ENCODE measurements around the gene TMEM158.

TMEM158 gene

GRCh38 chr3:45198264-45199260, 27.5 kb downstream of the TMEM158 start:
- Mint-ChIP-seq H3K4me1 (ENCODE audit: low read depth) (no peaks in the 10 kb centered on the region), H3K4me3 (no peak overlapping the region), H3K9me3 (no peaks in the 10 kb centered on the region), H3K36me3 (ENCODE audit: low read depth) (no peaks in the 10 kb centered on the region), H3K27ac (no peak overlapping the region), H3K27me3 (peaks cover 13% of the 10 kb centered on the region)

GRCh38 chr3:45194791-45195190, 31.3 kb downstream of the TMEM158 start:
- H3K9me3 Mint-ChIP-seq: no peaks in the 10 kb centered on the region
- no peaks in the 10 kb centered on the region for H3K4me1 Mint-ChIP-seq (ENCODE audit: low read depth)
- no peaks in the 10 kb centered on the region for H3K36me3 Mint-ChIP-seq (ENCODE audit: low read depth)
- H3K27ac Mint-ChIP-seq: no peak overlapping the region
- peaks cover 17% of the 10 kb centered on the region for H3K27me3 Mint-ChIP-seq
- H3K4me3 Mint-ChIP-seq: no peak overlapping the region

GRCh38 chr3:45191924-45192417, 34.1 kb downstream of the TMEM158 start:
- Mint-ChIP-seq H3K9me3 (no peaks in the 10 kb centered on the region), H3K36me3 (ENCODE audit: low read depth) (no peaks in the 10 kb centered on the region), H3K27ac (no peak overlapping the region), H3K4me1 (ENCODE audit: low read depth) (peaks cover 8% of the 10 kb centered on the region), H3K27me3 (peaks cover 7% of the 10 kb centered on the region), H3K4me3 (no peak overlapping the region)

DNA sequence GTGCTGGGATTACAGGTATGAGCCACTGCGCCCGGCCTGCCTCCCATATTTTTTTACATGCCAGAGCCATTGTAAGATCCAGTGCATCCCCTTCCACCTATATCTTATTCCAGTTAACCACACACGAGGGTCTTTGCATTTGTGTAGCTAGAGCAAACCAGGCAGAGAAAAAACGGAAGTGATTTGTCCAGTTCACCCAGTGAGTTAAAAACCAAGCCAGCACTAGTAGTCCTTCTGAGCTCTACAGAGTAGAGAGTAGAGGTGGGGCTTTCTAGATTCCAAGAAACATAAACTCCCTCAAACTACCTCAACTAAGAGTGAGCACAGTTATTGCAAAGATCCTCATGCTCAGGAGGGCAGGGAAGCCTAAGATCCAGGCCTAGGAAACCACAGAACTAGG, 34.7 kb downstream of the TMEM158 start:
- Mint-ChIP-seq H3K27me3 (peaks cover 5% of the 10 kb centered on the region), H3K4me1 (ENCODE audit: low read depth) (peaks cover 8% of the 10 kb centered on the region), H3K27ac (no peak overlapping the region), H3K36me3 (ENCODE audit: low read depth) (no peaks in the 10 kb centered on the region), H3K9me3 (no peaks in the 10 kb centered on the region), H3K4me3 (no peak overlapping the region)

DNA sequence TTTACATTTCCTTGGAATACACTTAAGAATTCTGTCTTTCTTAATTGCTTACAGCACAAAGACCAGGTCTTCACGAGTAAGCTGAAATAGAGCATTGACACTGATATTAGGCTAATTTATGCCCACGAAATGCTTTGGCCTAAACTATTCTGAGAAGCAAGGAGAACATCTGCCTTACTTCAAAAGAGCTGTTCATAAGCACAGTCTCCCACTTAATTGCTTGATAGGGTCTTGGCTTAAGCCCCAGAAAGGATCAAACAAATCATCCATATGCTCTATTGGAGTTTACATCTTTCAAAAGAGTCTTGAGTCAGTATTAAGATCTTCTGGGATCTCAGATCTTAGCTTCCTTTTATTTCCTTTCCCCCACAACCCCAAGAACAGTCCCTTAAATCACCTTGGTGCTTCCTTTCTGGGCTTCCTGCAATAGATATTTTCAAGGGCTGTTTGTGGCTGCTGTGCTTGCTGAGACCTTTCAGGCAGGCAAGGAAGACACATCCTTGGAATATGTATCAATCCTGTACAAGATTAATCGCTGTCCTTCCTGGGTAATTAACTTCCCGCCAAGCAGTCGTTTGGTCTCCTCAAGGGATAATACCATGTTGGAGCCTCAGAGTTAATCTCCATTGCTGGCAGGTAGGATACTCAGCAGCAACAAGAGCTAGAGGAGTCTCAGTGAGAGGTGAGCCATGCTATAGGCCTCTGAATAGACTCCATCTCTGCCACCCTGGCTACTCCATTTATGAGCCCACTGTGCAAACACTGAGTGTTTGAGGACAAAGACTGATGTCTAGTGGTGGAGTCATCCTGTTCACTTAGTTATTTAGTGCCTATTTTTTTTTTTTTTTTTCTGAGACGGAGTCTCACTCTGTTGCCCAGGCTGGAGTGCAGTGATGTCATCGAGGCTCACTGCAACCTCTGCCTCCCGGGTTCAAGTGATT, 37.1 kb downstream of the TMEM158 start:
- H3K4me1 Mint-ChIP-seq (ENCODE audit: low read depth): peaks cover 8% of the 10 kb centered on the region
- no peak overlapping the region for H3K4me3 Mint-ChIP-seq
- peaks cover 5% of the 10 kb centered on the region for H3K27me3 Mint-ChIP-seq
- H3K27ac Mint-ChIP-seq: no peak overlapping the region
- no peaks in the 10 kb centered on the region for H3K36me3 Mint-ChIP-seq (ENCODE audit: low read depth)
- no peaks in the 10 kb centered on the region for H3K9me3 Mint-ChIP-seq

DNA sequence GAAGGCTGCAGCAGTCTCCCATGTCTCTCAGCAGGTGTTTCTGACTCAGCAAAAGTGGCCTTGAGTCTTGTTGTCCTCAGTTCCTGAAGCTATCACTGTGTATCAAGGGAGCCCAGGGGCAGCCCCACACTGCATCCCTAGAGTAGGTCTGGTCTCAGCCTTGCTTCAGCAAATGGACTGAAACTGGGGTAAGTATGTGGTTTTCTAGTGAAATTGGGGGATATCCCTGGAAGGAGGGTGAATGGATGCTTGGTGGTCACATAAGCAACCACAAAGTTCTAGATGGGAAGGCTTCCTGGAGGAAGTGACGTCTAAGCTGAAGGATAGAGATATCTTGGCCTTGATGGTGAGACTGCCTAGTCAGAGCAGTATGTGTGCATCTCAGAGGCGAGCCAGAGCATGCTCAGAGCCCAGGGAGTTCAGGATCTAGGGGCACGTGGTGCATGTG, 38.4 kb downstream of the TMEM158 start:
- Mint-ChIP-seq H3K4me1 (ENCODE audit: low read depth) (peaks cover 12% of the 10 kb centered on the region), H3K27ac (no peak overlapping the region), H3K4me3 (no peak overlapping the region), H3K27me3 (no peaks in the 10 kb centered on the region), H3K36me3 (ENCODE audit: low read depth) (no peaks in the 10 kb centered on the region), H3K9me3 (no peaks in the 10 kb centered on the region)

- no peaks in the 10 kb centered on the region for H3K27me3 Mint-ChIP-seq
- H3K4me1 Mint-ChIP-seq (ENCODE audit: low read depth): peaks cover 12% of the 10 kb centered on the region
- no peak overlapping the region for H3K4me3 Mint-ChIP-seq
- no peaks in the 10 kb centered on the region for H3K36me3 Mint-ChIP-seq (ENCODE audit: low read depth)
- no peaks in the 10 kb centered on the region for H3K9me3 Mint-ChIP-seq
- H3K27ac Mint-ChIP-seq: no peak overlapping the region
Observed at GRCh38 chr3:45186871-45187270, 39.2 kb downstream of the TMEM158 start.

DNA sequence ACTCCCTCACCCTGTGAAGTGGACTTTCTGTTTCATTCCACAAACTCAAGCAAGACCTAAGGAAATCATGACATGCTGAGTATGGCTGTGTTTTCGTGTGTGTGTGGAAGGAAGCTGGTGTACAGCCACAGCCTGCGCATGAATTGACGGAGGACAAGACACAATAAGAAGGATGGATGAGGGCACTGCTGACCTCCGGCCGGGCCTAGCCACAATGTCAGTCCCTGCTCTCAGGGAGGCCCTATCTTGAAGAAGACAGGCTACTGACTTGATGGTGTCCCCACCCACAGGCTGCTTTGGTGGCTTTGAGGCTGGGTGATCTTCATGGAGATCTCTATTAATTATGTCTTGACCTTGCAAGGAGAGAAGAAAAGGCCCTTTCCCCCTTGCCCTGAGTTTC, 40.6 kb downstream of the TMEM158 start:
- Mint-ChIP-seq H3K27ac (no peak overlapping the region), H3K4me3 (no peak overlapping the region), H3K4me1 (ENCODE audit: low read depth) (peaks cover 12% of the 10 kb centered on the region), H3K9me3 (no peaks in the 10 kb centered on the region), H3K36me3 (ENCODE audit: low read depth) (no peaks in the 10 kb centered on the region), H3K27me3 (no peaks in the 10 kb centered on the region)

- Mint-ChIP-seq H3K4me3 (no peak overlapping the region), H3K9me3 (no peaks in the 10 kb centered on the region), H3K36me3 (ENCODE audit: low read depth) (no peaks in the 10 kb centered on the region), H3K27ac (no peak overlapping the region), H3K27me3 (no peaks in the 10 kb centered on the region), H3K4me1 (ENCODE audit: low read depth) (peaks cover 12% of the 10 kb centered on the region)
Observed at GRCh38 chr3:45185052-45185451, 41.0 kb downstream of the TMEM158 start.

- peaks cover 12% of the 10 kb centered on the region for H3K4me1 Mint-ChIP-seq (ENCODE audit: low read depth)
- H3K9me3 Mint-ChIP-seq: no peaks in the 10 kb centered on the region
- H3K27ac Mint-ChIP-seq: no peak overlapping the region
- H3K36me3 Mint-ChIP-seq (ENCODE audit: low read depth): no peaks in the 10 kb centered on the region
- H3K27me3 Mint-ChIP-seq: no peaks in the 10 kb centered on the region
- no peak overlapping the region for H3K4me3 Mint-ChIP-seq
Observed at GRCh38 chr3:45183872-45184262, 42.2 kb downstream of the TMEM158 start.

DNA sequence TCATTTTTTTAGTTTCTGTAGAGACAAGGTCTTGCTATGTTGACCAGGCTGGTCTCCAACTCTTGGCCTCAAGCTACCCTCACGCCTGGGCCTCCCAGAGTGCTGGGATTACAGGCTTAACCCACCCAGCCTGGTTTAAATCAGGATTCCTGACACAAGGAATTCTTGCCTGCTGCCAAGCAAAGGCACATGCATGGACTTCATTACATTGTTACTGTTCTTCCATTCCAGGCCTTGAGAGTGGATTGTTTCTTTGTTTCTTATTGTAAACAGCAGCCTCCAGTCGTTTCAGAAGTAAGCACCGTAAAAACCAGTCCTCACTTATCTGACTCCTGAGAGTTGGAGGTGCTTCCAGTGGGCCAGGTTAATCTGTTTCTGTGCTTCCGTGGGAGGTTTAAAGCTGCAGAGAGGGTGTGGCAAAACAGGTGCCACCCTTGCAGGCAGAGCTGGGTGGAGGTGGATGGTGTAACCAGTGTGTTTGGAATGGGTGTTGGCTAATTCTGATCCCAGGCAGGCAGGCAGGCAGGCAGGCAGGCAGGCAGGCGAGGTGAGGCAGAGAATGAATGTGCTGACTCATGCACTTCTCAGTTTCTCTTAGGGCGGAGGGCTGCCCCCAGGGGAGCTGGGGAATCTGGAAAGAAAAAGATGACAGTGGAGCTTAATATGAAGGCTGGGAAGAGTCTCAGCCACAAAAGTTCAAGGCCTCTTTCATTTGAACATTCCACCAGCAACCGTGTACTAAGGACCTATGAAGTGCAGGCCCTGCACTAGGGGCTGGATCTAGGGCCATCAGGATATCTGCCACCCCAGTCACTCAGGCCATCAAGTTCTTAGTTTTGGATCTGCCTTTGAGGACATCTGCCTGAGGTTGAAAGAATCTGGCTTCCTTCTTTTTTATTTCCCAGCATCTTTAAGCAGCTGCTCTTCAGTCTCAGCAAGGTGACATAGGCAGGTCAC, 42.9 kb downstream of the TMEM158 start:
- Mint-ChIP-seq H3K9me3 (no peaks in the 10 kb centered on the region), H3K4me3 (no peak overlapping the region), H3K27me3 (no peaks in the 10 kb centered on the region), H3K27ac (peak overlapping the region; percentile 26), H3K4me1 (ENCODE audit: low read depth) (peaks cover 12% of the 10 kb centered on the region), H3K36me3 (ENCODE audit: low read depth) (no peaks in the 10 kb centered on the region)

GRCh38 chr3:45181496-45181895, 44.6 kb downstream of the TMEM158 start:
- H3K4me3 Mint-ChIP-seq: no peak overlapping the region
- no peaks in the 10 kb centered on the region for H3K36me3 Mint-ChIP-seq (ENCODE audit: low read depth)
- H3K27me3 Mint-ChIP-seq: peaks cover 4% of the 10 kb centered on the region
- no peaks in the 10 kb centered on the region for H3K9me3 Mint-ChIP-seq
- peaks cover 4% of the 10 kb centered on the region for H3K4me1 Mint-ChIP-seq (ENCODE audit: low read depth)
- H3K27ac Mint-ChIP-seq: no peak overlapping the region

DNA sequence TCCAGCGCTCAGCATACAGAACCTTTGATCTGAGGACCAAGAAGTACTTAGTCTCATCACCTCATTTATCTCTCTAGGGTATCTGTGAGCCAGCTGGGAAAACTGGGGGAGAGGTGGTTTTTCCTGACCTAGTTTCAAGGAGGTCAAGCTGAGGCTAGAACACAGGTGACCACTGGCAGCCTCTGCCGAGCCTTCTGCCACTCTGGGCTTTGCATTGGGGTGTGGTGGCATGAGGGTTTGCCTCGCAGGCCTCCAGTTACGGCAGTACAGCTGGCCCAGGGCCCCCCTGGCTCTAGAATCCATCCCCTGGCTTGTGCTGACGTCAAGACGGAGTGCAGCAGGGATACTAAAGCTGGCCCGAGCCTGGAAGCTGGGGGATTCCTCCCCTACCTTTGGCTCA, 45.2 kb downstream of the TMEM158 start:
- Mint-ChIP-seq H3K27me3 (peaks cover 4% of the 10 kb centered on the region), H3K4me1 (ENCODE audit: low read depth) (peaks cover 4% of the 10 kb centered on the region), H3K4me3 (no peak overlapping the region), H3K9me3 (no peaks in the 10 kb centered on the region), H3K27ac (no peak overlapping the region), H3K36me3 (ENCODE audit: low read depth) (no peaks in the 10 kb centered on the region)

GRCh38 chr3:45180051-45180450, 46.0 kb downstream of the TMEM158 start:
- peaks cover 4% of the 10 kb centered on the region for H3K27me3 Mint-ChIP-seq
- H3K36me3 Mint-ChIP-seq (ENCODE audit: low read depth): no peaks in the 10 kb centered on the region
- peaks cover 4% of the 10 kb centered on the region for H3K4me1 Mint-ChIP-seq (ENCODE audit: low read depth)
- H3K4me3 Mint-ChIP-seq: no peak overlapping the region
- no peak overlapping the region for H3K27ac Mint-ChIP-seq
- no peaks in the 10 kb centered on the region for H3K9me3 Mint-ChIP-seq
